Endothelial cell of umbilical vein (primary cell): ENCODE data around the gene IL17REL. TPM values are rescaled to one million over a fixed set of nuclear protein-coding genes. Genes with fewer than 3 reads are reported as not detected.

ENCODE experiments used
- BruUV-seq: library from RNA; stranded (reverse); fragments of 400-500 nt; replicated peaks from 2 replicates; lab custom pipeline; 2021; lab: Mats Ljungman, UMichigan
- CTCF ChIA-PET: fragments of 300-600, 350-600 bp; sonication (Branson Sonifier 250); formaldehyde crosslinking; loops from one replicate; lab custom pipeline; 2021; ENCODE audit warnings: antibody characterized with exemption, inconsistent platforms; lab: Charles Lee
- POLR2A ChIA-PET: fragments of 300-600, 350-600 bp; sonication (Branson Sonifier 250); formaldehyde crosslinking; loops from one replicate; lab custom pipeline; 2021; ENCODE audit warnings: antibody characterized with exemption, inconsistent platforms; lab: Charles Lee
- DNase-seq: peaks from one replicate; pipeline ENCODE4 v3.0.0-alpha.2; 2011; ENCODE audit warnings: low read depth, low spot score
- FAIRE-seq: peaks from 2 replicates; lab custom pipeline; 2011; peaks lifted over from hg19 to GRCh38; lab: Jason Lieb, UNC
- H2AFZ ChIP-seq: 2 replicates; pipeline ENCODE4 v1.6.0; 2012; ENCODE audit warnings: low read depth, low read length, control low read depth, inconsistent platforms
- H3K27ac ChIP-seq: 2 replicates; pipeline ENCODE4 v1.5.1; 2011; ENCODE audit warnings: low read depth, mild to moderate bottlenecking, control low read depth, low read length, moderate library complexity; ENCODE audit not compliant: insufficient read depth
- H3K27me3 ChIP-seq, 2 experiments: 2 replicates each; pipeline versions ENCODE4 v1.6.0 to v1.6.1; 2011; ENCODE audit warnings: low read length in 2 of 2, mixed read lengths in 1 of 2; ENCODE audit not compliant: control insufficient read depth in 2 of 2, insufficient read depth in 2 of 2
- H3K36me3 ChIP-seq, 2 experiments: 2 replicates in 1 of 2; 3 replicates in 1 of 2; pipeline ENCODE4 v1.5.1; 2011; ENCODE audit warnings: low read length in 2 of 2, mild to moderate bottlenecking in 1 of 2, moderate library complexity in 1 of 2; ENCODE audit not compliant: control insufficient read depth in 2 of 2, insufficient read depth in 2 of 2; ENCODE audit errors: extremely low read depth in 1 of 2
- H3K4me1 ChIP-seq: 3 replicates; pipeline ENCODE4 v1.5.1; 2011; ENCODE audit warnings: mild to moderate bottlenecking, low read length; ENCODE audit not compliant: control insufficient read depth, insufficient read depth; ENCODE audit errors: extremely low read depth
- H3K4me2 ChIP-seq: 2 replicates; pipeline ENCODE4 v1.6.1; 2011; ENCODE audit warnings: low read length, control low read depth, mixed read lengths; ENCODE audit not compliant: insufficient read depth
- H3K4me3 ChIP-seq, 3 experiments: fragments of 200-600 bp in 1 of 3; sonication (generic), shearing (Covaris generic) in 1 of 3; replicated peaks in 1 of 3; 2 replicates each; pipeline ENCODE4 v1.5.1; 2011 to 2016; ENCODE audit warnings: control low read depth in 3 of 3, low read length in 3 of 3, mild to moderate bottlenecking in 2 of 3, inconsistent platforms in 1 of 3, low read depth in 1 of 3, moderate library complexity in 1 of 3; ENCODE audit not compliant: insufficient read depth in 1 of 3
- H3K79me2 ChIP-seq: 2 replicates; pipeline ENCODE4 v1.6.0; 2012; ENCODE audit warnings: low read length, inconsistent platforms; ENCODE audit not compliant: control insufficient read depth, insufficient read depth
- H3K9ac ChIP-seq: replicated peaks from 2 replicates; pipeline ENCODE3; 2011; ENCODE audit warnings: low read length, control low read depth; ENCODE audit not compliant: insufficient read depth; ENCODE audit errors: extremely low read depth
- H3K9me1 ChIP-seq: replicated peaks from 3 replicates; pipeline ENCODE4 v1.6.0; 2011; ENCODE audit warnings: mild to moderate bottlenecking, low read length; ENCODE audit not compliant: control insufficient read depth, insufficient read depth; ENCODE audit errors: extremely low read depth
- H3K9me3 ChIP-seq: replicated peaks from 2 replicates; pipeline ENCODE4 v1.5.1; 2012; ENCODE audit warnings: low read length, inconsistent platforms; ENCODE audit not compliant: control insufficient read depth, insufficient read depth
- H4K20me1 ChIP-seq: replicated peaks from 2 replicates; pipeline ENCODE3; 2011; ENCODE audit warnings: mild to moderate bottlenecking, low read length; ENCODE audit not compliant: control insufficient read depth, insufficient read depth; ENCODE audit errors: extremely low read depth
- CTCF ChIP-seq, 2 donors: IDR thresholded peaks; 1 replicate in 1 of 2; 2 replicates in 1 of 2; pipeline ENCODE4 v1.5.1; 2011; ENCODE audit warnings: low read length in 2 of 2, mild to moderate bottlenecking in 2 of 2, moderate library complexity in 2 of 2, control low read depth in 1 of 2, inconsistent platforms in 1 of 2, low read depth in 1 of 2; ENCODE audit not compliant: insufficient read depth in 1 of 2; ENCODE audit errors: extremely low read depth in 1 of 2
- EZH2 ChIP-seq: IDR thresholded peaks from 2 replicates; pipeline ENCODE4 v1.6.1; 2012; ENCODE audit warnings: borderline replicate concordance, low read depth, mild to moderate bottlenecking, moderate library complexity, low read length, inconsistent platforms; ENCODE audit not compliant: severe bottlenecking
- FOS ChIP-seq: IDR thresholded peaks from 2 replicates; pipeline ENCODE4 v1.6.1; 2011; ENCODE audit warnings: mild to moderate bottlenecking, low read length, moderate library complexity, borderline replicate concordance; ENCODE audit not compliant: insufficient read depth
- GATA2 ChIP-seq: IDR thresholded peaks from 2 replicates; pipeline ENCODE4 v1.7.0; 2011; ENCODE audit warnings: low read depth, mild to moderate bottlenecking, moderate library complexity, mixed read lengths, low read length; ENCODE audit not compliant: insufficient read length, insufficient read depth
- JUN ChIP-seq: IDR thresholded peaks from 2 replicates; pipeline ENCODE4 v1.6.1; 2011; ENCODE audit warnings: borderline replicate concordance, low read depth; ENCODE audit not compliant: insufficient read length, insufficient read depth
- MAX ChIP-seq: IDR thresholded peaks from 2 replicates; pipeline ENCODE4 v1.6.1; 2011; ENCODE audit not compliant: insufficient read depth, insufficient read length
- MYC ChIP-seq: IDR thresholded peaks from one replicate; pipeline ENCODE4 v1.6.1; 2011; ENCODE audit warnings: mild to moderate bottlenecking, low read depth, low read length
- POLR2A ChIP-seq: IDR thresholded peaks from 2 replicates; pipeline ENCODE4 v1.6.1; 2012; ENCODE audit warnings: low read depth, mild to moderate bottlenecking, control low read depth, low read length
- POLR2AphosphoS5 ChIP-seq: IDR thresholded peaks from 2 replicates; pipeline ENCODE4 v1.6.1; 2012; ENCODE audit warnings: low read depth, mild to moderate bottlenecking, control low read depth, low read length, moderate library complexity; ENCODE audit not compliant: insufficient read depth
- dilution Hi-C: fragments of 300-500 bp; cut with MboI; formaldehyde crosslinking; loops from one replicate; pipeline ENCODE4 v1.15.0; 2019; ENCODE audit warnings: low sequenced_read_pairs; ENCODE audit not compliant: extremely low pct_ligation_motif_present
- intact Hi-C: fragments of 100-400 bp; cut with micrococcal nuclease; formaldehyde crosslinking; loops from one replicate; pipeline ENCODE4 v1.10.0; 2022
- polyA plus RNA-seq, 4 experiments: library from polyadenylated mRNA; depleted of rRNA in 3 of 4; stranded (reverse) in 3 of 4; unstranded in 1 of 4; fragments of >200 nt; gene quantifications; 2 replicates each; pipeline versions ENCODE4 v1.2.1 to v1.2.3, GENCODE V29; 2011 to 2012; ENCODE audit warnings: missing spikeins in 1 of 4
- total RNA-seq: library from RNA; stranded (reverse); gene quantifications from 2 replicates; pipeline ENCODE4 v1.2.3, GENCODE V29; 2021

The IL17REL gene
- total and polyA plus RNA-seq, 2 donors (not counting 3 experiments of a cell fraction or from before 2014, with no cell fraction given), result 0.06 to 0.15 TPM

- H3K27me3 ChIP-seq, result no peaks in the 10 kb centered on the region
- H2AFZ ChIP-seq, result peak overlapping the region; percentile 50
- POLR2A ChIA-PET, result interaction anchor here (0.9 to 1.8 kb wide), 3 partner anchors 11 to 24 kb away, joined by 3 to 14 read pairs (median 3); no protein-coding TSS in a partner anchor
- peak overlapping the region; percentile 31 to 80 (median 42) for H3K4me3 ChIP-seq
- TF ChIP-seq POLR2A, result no peak
- TF ChIP-seq JUN, result no peak
- no peak for TF ChIP-seq GATA2
- TF ChIP-seq MAX, result no peak
- no peak for TF ChIP-seq EZH2
- TF ChIP-seq CTCF (IDR thresholded peaks at IDR 0.05; ENCODE audit: extremely low read depth in 1 of 2, insufficient read depth in 1 of 2, low read depth in 1 of 2, low read length in 2 of 2), result no peak
- no peak for TF ChIP-seq FOS
- TF ChIP-seq POLR2AphosphoS5, result no peak
- no peak for TF ChIP-seq MYC
- FAIRE-seq (no peak), DNase-seq (no peak)
- H3K4me2 ChIP-seq, result peak overlapping the region; percentile 57
- H3K27ac ChIP-seq, result peak overlapping the region; percentile 80
- peaks cover 23% of the 10 kb centered on the region for H3K4me1 ChIP-seq
- H3K9me1 ChIP-seq, result no peaks in the 10 kb centered on the region
- CTCF ChIA-PET, result interaction anchor here (0.7 to 3.7 kb wide), 5 partner anchors 8 to 71 kb away, joined by 3 to 32 read pairs (median 3); no protein-coding TSS in a partner anchor
- no peaks in the 10 kb centered on the region for H4K20me1 ChIP-seq
- peak overlapping the region; percentile 84 for H3K9ac ChIP-seq
- H3K79me2 ChIP-seq, result peaks cover 39% of the 10 kb centered on the region
- TSS peak; percentile 75 for BruUV-seq
- dilution Hi-C loops, result no loop called here
- H3K36me3 ChIP-seq, result peaks cover 16 to 26% of the 10 kb centered on the region in 2 experiments
- no peaks in the 10 kb centered on the region for H3K9me3 ChIP-seq
- intact Hi-C loops, result loop anchor here (1.0 kb wide), 2 partner anchors 23 to 41 kb away; partner anchors contain the start of genes ALG12 and CRELD2
Observed at GRCh38 chr22:49959782-49960158, 52.8 kb downstream of the IL17REL start.
